HepG2 (cell line): ENCODE data around the gene TNP2. TPM values are rescaled to one million over a fixed set of nuclear protein-coding genes. Genes with fewer than 3 reads are reported as not detected.

Experiments
- AKAP8 ChIP-seq: sonication (generic); formaldehyde crosslinking; IDR thresholded peaks from 2 replicates; pipeline ENCODE4 v1.5.1; 2020; ENCODE audit warnings: mild to moderate bottlenecking, missing genetic modification reagents
- BORCS8-MEF2B ChIP-seq: sonication (generic); formaldehyde crosslinking; IDR thresholded peaks from 2 replicates; pipeline ENCODE4 v1.8.0; 2022; ENCODE audit warnings: mild to moderate bottlenecking, missing genetic modification reagents
- E2F1 ChIP-seq: sonication (generic); formaldehyde crosslinking; IDR thresholded peaks from 2 replicates; pipeline ENCODE4 v1.5.0; 2020; ENCODE audit warnings: missing genetic modification reagents
- ETV5 ChIP-seq: IDR thresholded peaks from 2 replicates; pipeline ENCODE4 v1.6.1; 2018; ENCODE audit warnings: missing biosample characterization, missing genetic modification reagents, inconsistent platforms, borderline replicate concordance
- FOSL2 ChIP-seq: sonication (generic); formaldehyde crosslinking; IDR thresholded peaks from 2 replicates; pipeline ENCODE4 v1.4.0; 2020; ENCODE audit warnings: missing genetic modification reagents
- GATA4 ChIP-seq: sonication (generic); IDR thresholded peaks from 2 replicates; pipeline ENCODE4 v1.6.1; 2016; ENCODE audit warnings: antibody characterized with exemption, low read depth, borderline replicate concordance
- HNRNPK ChIP-seq: fragments of 200-400 bp; formaldehyde crosslinking; IDR thresholded peaks from 2 replicates; pipeline ENCODE4 v1.6.1; 2018; ENCODE audit warnings: low read length, low read depth, moderate library complexity, mild to moderate bottlenecking; ENCODE audit not compliant: poor library complexity, severe bottlenecking
- KDM2A ChIP-seq: sonication (generic); formaldehyde crosslinking; IDR thresholded peaks from 2 replicates; pipeline ENCODE4 v1.4.0; 2020; ENCODE audit warnings: low read depth, missing genetic modification reagents, borderline replicate concordance
- KDM4B ChIP-seq: sonication (generic); formaldehyde crosslinking; IDR thresholded peaks from 2 replicates; pipeline ENCODE4 v1.4.0; 2020; ENCODE audit warnings: missing genetic modification reagents
- KDM5B ChIP-seq: sonication (generic); formaldehyde crosslinking; IDR thresholded peaks from 2 replicates; pipeline ENCODE4 v1.4.0; 2020; ENCODE audit warnings: missing genetic modification reagents, mild to moderate bottlenecking, borderline replicate concordance
- NFIB ChIP-seq: sonication (generic); formaldehyde crosslinking; IDR thresholded peaks from 2 replicates; pipeline ENCODE4 v1.9.0; 2021; ENCODE audit warnings: missing genetic modification reagents, mild to moderate bottlenecking, borderline replicate concordance
- PAF1 ChIP-seq: IDR thresholded peaks from 2 replicates; pipeline ENCODE4 v1.6.1; 2016; ENCODE audit warnings: missing genetic modification reagents, missing compliant biosample characterization
- PATZ1 ChIP-seq: sonication (generic); formaldehyde crosslinking; IDR thresholded peaks from 2 replicates; pipeline ENCODE4 v1.4.0; 2020; ENCODE audit warnings: missing genetic modification reagents
- POLR2AphosphoS2 ChIP-seq: IDR thresholded peaks from 2 replicates; pipeline ENCODE4 v1.6.1; 2011; ENCODE audit warnings: low read depth, low read length, improper control_type of control experiment
- PRMT3 ChIP-seq: sonication (generic); formaldehyde crosslinking; IDR thresholded peaks from 2 replicates; pipeline ENCODE4 v1.8.1; 2022; ENCODE audit warnings: low read depth, mild to moderate bottlenecking, moderate library complexity, missing genetic modification reagents, borderline replicate concordance
- RFX3 ChIP-seq: IDR thresholded peaks from 2 replicates; pipeline ENCODE4 v1.6.1; 2016; ENCODE audit warnings: missing biosample characterization, missing genetic modification reagents
- SRY ChIP-seq: sonication (generic); formaldehyde crosslinking; IDR thresholded peaks from 2 replicates; pipeline ENCODE4 v1.8.0; 2022; ENCODE audit warnings: mild to moderate bottlenecking, missing genetic modification reagents
- TEAD3 ChIP-seq: optimal IDR thresholded peaks from 2 replicates; pipeline ENCODE3; 2016; ENCODE audit warnings: borderline replicate concordance
- ZBTB7B ChIP-seq: sonication (generic); formaldehyde crosslinking; IDR thresholded peaks from 2 replicates; pipeline ENCODE4 v1.4.0; 2020; ENCODE audit warnings: missing genetic modification reagents
- ZFP90 ChIP-seq: sonication (generic); formaldehyde crosslinking; IDR thresholded peaks from 2 replicates; pipeline ENCODE4 v1.8.0; 2022; ENCODE audit warnings: missing genetic modification reagents, mild to moderate bottlenecking, inconsistent platforms, borderline replicate concordance
- ZNF329 ChIP-seq: sonication (generic); formaldehyde crosslinking; IDR thresholded peaks from 2 replicates; pipeline ENCODE4 v1.9.0; 2021; ENCODE audit warnings: low read depth, mild to moderate bottlenecking, missing genetic modification reagents
- ZNF44 ChIP-seq: sonication (generic); formaldehyde crosslinking; IDR thresholded peaks from 2 replicates; pipeline ENCODE4 v1.5.1; 2020; ENCODE audit warnings: mild to moderate bottlenecking, missing genetic modification reagents
- ZNF580 ChIP-seq: IDR thresholded peaks from 2 replicates; pipeline ENCODE4 v1.6.1; 2016; ENCODE audit warnings: low read depth, borderline replicate concordance
- ZNF598 ChIP-seq: sonication (generic); formaldehyde crosslinking; IDR thresholded peaks from 2 replicates; pipeline ENCODE4 v1.5.1; 2020; ENCODE audit warnings: mild to moderate bottlenecking, missing genetic modification reagents, borderline replicate concordance
- ZNF703 ChIP-seq: sonication (generic); formaldehyde crosslinking; IDR thresholded peaks from 2 replicates; pipeline ENCODE4 v1.5.1; 2020; ENCODE audit warnings: missing genetic modification reagents, mild to moderate bottlenecking, moderate library complexity, borderline replicate concordance
- polyA plus RNA-seq, 8 experiments: library from polyadenylated mRNA; depleted of rRNA in 3 of 8; stranded (reverse) in 7 of 8; unstranded in 1 of 8; fragments of >200 nt; fragmentation: Illumina TruSeq in 4 of 8; extraction: Trizol in 4 of 8; gene quantifications; 2 replicates each; pipeline versions ENCODE4 v1.2.1 to v1.2.3, GENCODE V29; 2011 to 2016; ENCODE audit warnings: low read depth in 4 of 8, missing spikeins in 1 of 8, mixed read lengths in 1 of 8; ENCODE audit not compliant: insufficient read depth in 1 of 8
- total RNA-seq, 5 experiments: library from RNA; depleted of rRNA; stranded (reverse); fragments of >200 nt; fragmentation: Illumina TruSeq; extraction: Trizol; gene quantifications; 2 replicates each; pipeline ENCODE4 v1.2.3, GENCODE V29; 2016; ENCODE audit warnings: low read depth in 1 of 5
- TF ChIP-seq, protein P1 (sequence below): sonication (generic); formaldehyde crosslinking; conservative IDR thresholded peaks from 2 replicates; pipeline ENCODE4 v1.8.1; 2023; ENCODE audit warnings: missing genetic modification reagents

Gene TNP2
- total and polyA plus RNA-seq, 2 of the 13 experiments (the other 11 are each of a cell fraction or from before 2014, with no cell fraction given) = not detected

GRCh38 chr16:11250091-11250785, 18.9 kb downstream of the TNP2 start (continued):
- TF ChIP-seq HNRNPK (no peak), ZBTB7B (peak; percentile 14; the same call in 1 of the 2 replicates), GATA4 (no peak), ZFP90 (CRISPR knock-in tag) (no peak), PRMT3 (CRISPR knock-in tag) (no peak), RFX3 (CRISPR knock-in tag) (no peak), ZNF703 (CRISPR knock-in tag) (no peak), SRY (CRISPR knock-in tag) (no peak), E2F1 (CRISPR knock-in tag) (no peak), PATZ1 (CRISPR knock-in tag) (peak; percentile 25; the same call in 1 of the 2 replicates), KDM2A (CRISPR knock-in tag) (peak; percentile 59), KDM4B (CRISPR knock-in tag) (no peak), ETV5 (CRISPR knock-in tag) (no peak), ZNF329 (no peak), PAF1 (CRISPR knock-in tag) (0 out of 2 replicates have a peak, but pooled peaks have one; percentile 50), POLR2AphosphoS2 (peak; percentile 3; the same call in 1 of the 2 replicates), BORCS8-MEF2B (CRISPR knock-in tag) (peak; percentile 41; the same call in 1 of the 2 replicates), ZNF598 (CRISPR knock-in tag) (0 out of 2 replicates have a peak, but pooled peaks have one; percentile 29), NFIB (CRISPR knock-in tag) (0 out of 2 replicates have a peak, but pooled peaks have one; percentile 60), AKAP8 (CRISPR knock-in tag) (no peak), KDM5B (CRISPR knock-in tag) (peak; percentile 52; the same call in 1 of the 2 replicates), ZNF580 (CRISPR knock-in tag) (no peak), FOSL2 (CRISPR knock-in tag) (no peak), ZNF44 (0 out of 2 replicates have a peak, but pooled peaks have one; percentile 51), TEAD3 (CRISPR knock-in tag) (peak; percentile 7)
- TF ChIP-seq, protein P1, sequence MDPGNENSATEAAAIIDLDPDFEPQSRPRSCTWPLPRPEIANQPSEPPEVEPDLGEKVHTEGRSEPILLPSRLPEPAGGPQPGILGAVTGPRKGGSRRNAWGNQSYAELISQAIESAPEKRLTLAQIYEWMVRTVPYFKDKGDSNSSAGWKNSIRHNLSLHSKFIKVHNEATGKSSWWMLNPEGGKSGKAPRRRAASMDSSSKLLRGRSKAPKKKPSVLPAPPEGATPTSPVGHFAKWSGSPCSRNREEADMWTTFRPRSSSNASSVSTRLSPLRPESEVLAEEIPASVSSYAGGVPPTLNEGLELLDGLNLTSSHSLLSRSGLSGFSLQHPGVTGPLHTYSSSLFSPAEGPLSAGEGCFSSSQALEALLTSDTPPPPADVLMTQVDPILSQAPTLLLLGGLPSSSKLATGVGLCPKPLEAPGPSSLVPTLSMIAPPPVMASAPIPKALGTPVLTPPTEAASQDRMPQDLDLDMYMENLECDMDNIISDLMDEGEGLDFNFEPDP (CRISPR knock-in tag) = no peak
